GM21786 (cell line): ENCODE measurements around the gene LRMDA.

Experiments used
- ATAC-seq: cut with Tn5 transposase; IDR thresholded peaks from one replicate; pipeline ENCODE4 v1.9.1; 2021; ENCODE audit not compliant: unreplicated experiment

Gene LRMDA

DNA sequence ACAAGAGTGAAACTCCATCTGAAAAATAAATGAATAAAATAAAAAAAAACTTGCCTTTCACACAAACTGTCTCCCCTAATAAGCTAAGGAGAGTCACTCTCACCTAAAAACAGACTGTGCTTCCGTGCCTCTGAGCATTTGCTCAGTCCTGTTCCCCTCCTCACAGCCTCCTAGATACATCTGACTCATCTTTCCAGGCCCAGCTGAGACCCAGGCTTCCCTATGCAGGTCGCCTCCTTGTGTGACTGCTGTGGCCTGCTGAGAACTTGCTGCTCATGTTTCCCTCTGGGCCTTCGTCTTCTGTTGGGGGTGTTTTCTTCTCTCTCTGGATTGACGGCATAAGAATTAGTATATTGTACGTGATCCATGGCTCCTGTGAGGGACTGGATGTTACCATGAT, 777.7 kb downstream of the LRMDA start:
- no peak for ATAC-seq

DNA sequence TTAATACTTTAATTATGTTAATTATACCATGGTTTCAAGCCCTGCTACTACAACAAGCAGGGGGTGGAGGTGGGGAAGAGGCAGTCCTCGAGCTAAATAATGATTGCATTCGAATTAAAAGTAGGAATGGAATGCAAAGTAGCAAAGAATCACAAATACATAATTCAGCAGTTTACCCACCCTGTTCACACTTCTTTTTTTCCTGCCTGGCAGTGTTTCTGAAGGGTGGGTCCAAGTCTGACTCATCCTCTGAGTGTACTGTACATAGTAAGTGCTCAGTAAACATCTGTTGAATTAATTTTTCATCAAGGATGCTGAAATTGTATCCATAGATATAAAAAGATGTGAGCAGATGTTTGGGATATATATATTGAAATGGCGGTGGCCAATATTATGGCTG, 778.8 kb downstream of the LRMDA start:
- no peak for ATAC-seq

DNA sequence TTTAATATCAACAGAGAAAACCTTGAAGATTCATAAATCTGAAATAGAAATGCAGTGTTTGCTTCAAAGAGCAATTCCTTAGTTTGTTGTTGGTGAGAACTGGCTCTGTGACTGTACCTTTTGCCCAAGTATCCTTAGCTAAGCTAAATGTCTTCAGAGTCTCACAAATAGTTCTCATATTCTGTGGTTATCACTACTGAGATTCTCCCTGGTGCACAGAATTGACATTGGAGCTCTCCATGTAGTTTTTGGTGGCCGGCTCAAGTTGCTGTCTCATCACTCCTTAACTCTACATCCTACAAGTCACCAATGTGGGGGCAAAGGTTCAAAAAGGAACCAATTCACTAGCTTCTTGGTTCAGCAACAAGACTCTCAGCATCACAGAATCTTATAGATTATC, 780.3 kb downstream of the LRMDA start:
- ATAC-seq, result no peak

DNA sequence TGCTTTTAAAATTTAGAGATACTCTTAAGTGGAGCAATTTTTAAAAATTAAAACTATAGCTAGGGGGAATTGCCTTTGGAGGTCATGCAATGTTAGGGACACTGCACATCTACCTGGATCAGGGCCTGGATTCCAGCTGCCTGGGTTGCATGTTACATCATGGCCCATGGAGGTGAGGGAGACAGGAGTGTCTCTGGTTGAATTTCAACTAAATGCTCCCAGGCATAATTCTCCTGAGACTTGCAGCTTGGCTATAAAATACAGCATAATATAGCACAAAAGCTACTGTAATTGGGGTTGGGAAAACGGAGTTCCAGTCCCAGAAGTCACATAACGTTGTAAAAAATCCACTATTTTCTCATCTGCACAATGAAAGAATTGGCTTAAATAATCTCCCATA, 782.5 kb downstream of the LRMDA start:
- ATAC-seq, result no peak

DNA sequence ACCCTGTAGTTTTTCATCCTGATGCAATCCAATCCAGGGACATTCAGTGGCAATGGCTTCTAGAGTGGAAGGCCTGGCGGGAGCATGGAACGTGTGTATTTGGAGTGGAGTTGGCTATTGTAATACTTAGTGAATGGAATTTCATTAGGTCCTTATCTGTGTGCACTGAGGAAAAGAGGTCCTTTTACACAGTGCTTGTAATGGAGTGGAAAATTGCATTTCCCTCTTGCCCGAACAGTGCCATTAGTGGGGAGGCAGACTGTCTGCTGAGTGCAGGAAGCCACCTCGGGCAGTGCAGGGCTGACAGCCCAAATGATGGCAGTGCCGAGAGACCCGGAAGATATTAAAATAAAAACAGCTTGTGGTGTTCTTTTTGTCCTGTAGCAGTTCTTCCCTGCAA, 786.6 kb downstream of the LRMDA start:
- ATAC-seq, result no peak

DNA sequence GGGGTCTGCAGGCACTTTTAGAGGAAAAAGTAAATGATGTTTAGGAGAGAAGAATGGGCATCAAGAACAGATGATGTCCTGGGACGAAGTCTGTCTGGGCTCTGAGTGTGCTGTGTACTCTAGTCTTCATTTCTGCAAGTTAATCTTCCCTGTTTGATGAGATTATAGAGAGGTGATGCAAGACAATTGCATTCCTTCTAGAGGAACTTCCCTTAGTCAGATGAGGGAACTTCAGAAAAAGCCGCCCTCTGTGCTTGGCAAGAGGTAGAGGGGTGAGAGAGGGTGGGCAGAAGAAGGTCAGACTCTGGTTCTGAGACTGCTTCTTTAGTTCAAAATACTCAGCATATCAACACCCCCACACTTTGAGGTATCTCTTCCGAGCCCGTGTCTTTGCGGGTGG, 797.9 kb downstream of the LRMDA start:
- no peak for ATAC-seq

DNA sequence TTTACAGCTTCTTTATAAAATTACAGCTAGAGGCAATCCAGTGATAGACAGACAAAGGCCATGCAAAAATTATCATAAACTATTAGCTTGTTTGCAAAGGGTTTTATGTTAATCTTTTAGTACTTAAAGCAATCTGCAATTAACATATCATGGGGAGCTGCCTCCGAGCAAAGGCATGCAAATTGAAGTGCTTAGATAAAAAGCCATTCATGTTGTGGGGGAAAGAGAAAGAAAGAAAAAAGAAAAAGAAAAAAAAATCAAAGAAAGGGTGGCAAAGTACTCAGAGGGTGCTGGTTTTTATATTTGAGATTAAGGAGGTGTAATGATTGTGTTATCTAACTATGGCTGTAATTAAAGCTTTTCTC, 799.5 kb downstream of the LRMDA start:
- ATAC-seq, result no peak

DNA sequence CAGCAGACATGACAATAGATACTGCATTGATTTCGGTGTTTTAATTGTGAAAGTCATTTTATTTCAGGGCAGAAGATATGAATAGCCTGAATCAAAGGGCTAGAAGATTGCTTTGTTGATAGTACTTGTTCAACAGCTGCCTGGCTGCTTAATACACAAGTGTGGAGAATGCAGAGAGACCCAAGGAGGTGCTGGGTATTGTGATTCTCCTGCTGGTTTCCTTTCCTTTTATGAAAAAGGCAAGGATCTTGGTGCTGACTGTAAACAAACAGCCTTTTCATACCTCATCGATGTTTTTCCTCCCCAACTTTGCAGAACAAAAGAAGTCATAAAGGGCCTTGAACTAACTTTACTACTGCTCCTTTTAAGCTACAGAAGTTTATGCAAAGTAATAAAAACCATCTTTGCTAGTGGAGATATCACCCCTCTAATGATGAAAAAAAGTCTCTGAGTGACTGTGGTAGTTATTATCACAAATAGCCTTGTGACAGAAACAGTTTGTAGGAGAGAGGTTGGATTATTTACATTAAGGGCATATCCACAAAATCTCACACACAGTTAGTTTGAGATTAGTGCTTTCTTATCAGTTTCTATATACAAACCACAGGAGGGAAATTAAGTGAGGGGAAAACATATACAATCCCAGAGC, 800.0 kb downstream of the LRMDA start:
- ATAC-seq, result no peak

DNA sequence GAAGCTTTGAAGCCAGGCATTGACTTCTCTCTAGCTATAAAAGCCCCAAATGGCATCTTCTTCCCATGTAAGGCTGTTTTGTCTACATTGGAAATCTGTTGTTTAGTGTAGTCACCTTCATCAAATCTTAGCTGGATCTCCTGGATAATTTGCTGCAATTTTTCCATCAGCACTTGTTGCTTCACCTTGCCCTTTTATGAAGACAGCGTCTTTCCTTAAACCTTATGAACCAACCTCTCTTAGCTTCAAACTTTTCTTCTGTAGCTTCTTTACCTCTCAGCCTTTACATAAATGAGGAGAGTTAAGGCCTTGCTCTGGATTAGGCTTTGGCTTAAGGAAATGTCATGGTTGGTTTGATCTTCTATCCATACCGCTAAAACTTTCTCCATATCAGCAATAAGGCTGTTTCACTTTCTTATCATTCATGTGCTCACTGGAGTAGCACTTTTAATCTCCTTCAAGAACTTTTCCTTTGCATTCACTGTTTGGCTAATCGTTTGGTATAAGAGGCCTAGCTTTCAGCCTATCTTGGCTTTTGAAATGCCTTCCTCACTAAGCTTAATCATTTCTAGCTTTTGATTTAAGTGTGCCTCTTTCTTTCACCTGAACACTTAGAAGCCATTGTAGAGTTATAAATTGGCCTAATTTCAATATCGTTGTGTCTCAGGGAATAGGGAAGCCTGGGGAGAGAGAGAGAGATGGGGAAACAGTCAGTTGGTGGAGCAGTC, 803.2 kb downstream of the LRMDA start:
- ATAC-seq, result no peak

DNA sequence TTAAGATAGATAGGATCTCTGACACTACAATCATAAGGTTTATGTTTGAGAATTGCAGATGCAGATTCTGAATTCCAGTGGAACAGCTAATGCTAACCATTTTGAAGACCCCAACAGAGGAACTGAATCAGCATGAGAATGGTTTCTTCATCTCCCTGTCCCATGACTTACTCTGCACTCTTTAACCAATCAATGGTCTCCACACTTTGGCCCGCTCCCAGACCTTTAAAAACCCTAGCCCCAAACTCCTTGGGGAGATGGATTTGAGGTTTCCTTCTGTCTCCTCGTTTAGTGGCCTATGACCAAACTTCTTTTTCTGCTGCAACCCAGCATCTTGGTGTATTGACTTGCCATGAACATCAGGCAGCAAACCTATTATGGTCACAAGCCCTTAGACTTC, 804.9 kb downstream of the LRMDA start:
- ATAC-seq, result no peak

DNA sequence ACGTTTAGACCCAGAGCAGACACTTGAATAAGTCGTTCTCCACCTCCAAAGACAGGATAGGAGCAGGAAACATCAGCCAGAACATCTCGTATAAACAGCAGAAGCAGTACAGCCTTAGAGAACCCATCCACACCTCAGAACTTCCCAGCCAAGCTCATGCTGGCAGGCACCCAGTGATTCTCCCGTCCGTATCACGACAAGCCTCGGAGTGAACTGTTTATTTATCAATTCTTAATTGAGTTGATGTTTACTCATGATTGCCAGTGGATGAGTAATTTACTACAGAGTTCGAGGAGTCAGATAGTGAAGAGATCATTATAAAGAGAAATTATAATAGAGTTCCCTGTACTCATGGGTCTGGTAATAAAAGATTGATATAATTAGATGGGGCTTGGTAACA, 811.5 kb downstream of the LRMDA start:
- no peak for ATAC-seq

DNA sequence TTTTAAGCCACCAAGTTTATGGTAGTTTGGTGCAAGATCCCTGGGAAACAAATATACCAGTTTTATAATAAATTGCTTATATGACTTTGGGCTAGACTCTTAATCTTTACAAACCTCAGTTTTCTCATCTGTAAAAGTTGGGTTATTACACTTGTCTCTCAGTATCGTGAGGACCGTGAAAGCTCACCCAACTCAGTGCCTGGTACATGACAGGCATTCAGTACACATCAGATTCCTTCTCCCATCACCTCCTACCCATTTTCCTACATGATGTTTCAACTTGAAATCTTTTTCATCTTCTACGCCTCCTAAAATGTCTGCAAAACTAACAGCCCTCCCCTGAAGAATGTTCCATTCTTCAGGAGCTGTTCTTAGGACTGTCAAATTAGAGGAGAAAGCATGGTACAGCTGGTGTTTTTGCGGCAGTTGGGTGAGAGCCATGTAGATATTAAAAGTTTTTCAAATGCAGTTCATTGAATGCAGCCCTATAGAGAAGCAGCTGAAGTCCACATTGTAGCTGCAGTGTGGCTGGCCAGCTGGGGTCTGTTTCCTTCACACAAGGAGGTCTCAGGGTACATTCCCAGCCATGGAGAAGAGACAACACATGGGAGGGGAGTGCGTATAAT, 812.8 kb downstream of the LRMDA start:
- no peak for ATAC-seq

DNA sequence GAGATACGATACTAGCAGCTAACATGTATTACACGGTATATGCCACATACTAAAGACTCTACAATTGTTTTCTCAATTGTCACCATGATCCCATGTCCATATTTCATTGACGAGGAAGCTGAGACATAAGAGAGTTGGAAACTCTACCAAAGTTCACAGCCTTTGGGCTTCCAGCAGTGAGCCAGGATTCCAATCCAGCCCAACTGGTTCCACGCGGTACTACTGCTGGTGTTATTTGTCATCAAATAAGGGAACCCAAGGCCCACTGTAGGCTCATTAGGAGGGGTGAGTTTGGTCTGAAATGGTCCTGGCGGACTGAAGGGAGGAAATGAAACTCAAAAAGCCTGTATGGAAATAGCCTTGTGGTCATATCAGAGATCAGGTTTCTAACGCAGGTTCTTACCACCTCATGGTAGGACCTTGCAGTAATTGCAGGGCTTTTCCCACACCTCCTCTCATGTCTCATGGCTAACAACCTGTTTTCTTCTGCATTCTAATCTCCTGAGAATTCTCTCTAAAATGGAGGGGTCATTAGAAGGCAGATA, 814.6 kb downstream of the LRMDA start:
- ATAC-seq, result no peak

DNA sequence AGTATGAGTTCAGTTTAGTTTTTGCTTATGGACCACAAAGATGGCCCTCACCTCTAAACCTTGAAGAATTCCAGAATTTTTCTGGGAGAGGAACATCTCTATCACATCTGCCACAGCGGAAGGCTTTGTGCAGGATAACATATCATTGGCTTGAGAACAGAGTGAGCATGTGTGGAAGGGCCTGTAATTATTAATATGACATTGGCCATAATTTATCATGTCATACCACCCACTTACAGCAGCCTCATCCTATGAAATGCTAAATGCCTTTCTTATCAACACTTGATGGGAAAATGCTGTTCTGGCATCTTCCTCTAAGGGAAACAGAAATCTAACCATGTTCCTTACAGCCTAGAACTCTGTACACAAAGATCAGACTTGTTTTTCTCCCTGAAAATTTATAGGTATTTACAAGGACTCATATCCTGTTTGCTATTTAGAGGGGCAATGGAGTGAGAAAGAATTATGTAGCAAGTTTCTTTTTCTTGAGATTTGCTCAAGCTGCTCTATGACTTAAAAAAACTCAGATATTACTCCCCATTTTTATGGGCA, 817.3 kb downstream of the LRMDA start:
- no peak for ATAC-seq

DNA sequence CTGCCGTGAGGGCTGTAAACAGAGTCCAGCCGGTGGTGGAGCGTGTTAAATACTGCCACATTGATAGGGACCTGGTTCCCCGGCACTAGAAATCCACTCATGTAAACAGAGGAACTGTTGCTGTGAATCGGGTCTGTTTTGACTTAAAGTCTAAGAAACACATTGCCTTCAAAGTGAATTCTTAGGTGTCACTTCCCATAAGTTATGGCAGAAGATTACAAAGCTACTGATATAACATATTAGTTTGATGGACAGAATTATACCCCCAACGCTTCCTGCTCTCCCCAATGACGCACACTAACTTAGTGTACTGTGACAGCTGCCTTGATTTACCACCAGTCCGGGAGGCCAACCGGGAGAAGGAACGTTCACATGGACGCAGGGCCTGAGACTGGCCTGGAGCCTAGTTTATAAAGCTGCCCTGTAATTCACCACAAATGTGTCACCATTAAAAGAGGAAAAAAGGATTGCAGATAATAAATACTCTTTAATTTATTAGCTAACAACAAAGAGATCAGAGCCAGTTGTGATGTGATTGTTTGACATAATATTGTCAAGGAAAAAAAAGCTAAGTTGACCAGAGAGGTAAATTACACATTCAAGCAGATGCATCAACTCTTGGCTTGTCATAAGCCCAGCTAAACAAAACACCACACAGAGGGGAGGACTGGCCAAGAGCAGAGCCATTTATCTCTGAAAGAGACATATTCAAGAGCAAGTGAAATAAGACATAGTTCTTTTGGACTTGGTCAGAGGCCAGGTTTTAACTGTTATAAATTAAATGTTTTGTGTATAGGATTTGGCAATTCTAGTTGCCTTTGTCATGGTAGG, 820.6 kb downstream of the LRMDA start:
- ATAC-seq, result no peak

DNA sequence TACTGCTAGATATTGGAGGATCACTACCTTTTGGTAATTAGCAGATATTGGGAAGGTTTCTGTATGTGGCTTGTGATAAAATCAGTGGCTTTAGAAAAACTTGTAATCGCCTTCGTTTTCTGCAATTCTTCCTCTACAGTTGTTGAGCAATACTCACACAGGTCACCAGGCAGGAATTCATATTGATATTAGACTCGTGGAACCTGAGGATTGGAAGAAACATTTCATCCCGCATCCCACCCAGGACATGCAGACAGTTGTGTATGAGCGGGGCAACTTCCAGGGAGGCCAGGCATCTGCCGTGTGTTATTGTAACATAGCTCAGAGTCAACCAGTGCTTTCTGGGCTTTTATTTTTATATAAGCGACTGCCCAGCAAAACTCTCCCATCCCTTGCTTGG, 821.3 kb downstream of the LRMDA start:
- no peak for ATAC-seq

DNA sequence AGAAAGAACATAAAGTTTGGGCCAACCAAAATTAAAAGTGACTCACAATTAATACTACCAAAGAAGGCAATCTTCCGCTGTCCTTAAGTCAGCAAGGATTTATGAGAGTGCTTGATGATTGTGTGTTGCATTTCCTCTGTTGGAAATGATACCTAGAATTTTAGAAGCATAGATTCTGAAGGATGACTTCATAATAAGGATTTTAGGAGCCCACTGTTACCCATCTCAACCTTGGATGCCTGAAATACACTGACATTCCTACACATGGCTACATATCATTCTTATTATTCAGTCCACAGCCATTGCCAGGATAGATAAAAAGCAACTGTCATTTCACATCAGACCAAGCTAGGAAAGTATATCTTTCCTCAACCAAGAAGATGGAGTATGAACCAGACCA, 823.8 kb downstream of the LRMDA start:
- no peak for ATAC-seq

DNA sequence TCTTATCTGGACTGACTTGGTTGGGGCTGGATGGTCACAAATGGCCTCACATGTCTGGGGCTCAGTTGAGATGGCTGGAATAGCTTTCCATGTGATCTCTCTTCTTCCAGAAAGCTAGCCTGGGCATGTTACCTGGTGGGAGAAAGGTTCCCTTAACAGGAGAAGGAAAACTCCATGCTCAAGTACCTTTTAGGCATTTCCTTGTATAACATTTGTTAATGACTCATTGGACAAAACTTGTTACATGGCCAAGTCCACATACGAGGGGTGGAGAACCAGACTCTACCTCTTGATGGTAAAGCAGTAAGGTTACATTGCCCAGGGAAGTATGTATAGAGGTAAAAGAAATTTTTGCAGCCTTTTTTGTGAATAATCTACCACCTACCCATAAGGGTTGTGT, 826.4 kb downstream of the LRMDA start:
- ATAC-seq, result no peak

DNA sequence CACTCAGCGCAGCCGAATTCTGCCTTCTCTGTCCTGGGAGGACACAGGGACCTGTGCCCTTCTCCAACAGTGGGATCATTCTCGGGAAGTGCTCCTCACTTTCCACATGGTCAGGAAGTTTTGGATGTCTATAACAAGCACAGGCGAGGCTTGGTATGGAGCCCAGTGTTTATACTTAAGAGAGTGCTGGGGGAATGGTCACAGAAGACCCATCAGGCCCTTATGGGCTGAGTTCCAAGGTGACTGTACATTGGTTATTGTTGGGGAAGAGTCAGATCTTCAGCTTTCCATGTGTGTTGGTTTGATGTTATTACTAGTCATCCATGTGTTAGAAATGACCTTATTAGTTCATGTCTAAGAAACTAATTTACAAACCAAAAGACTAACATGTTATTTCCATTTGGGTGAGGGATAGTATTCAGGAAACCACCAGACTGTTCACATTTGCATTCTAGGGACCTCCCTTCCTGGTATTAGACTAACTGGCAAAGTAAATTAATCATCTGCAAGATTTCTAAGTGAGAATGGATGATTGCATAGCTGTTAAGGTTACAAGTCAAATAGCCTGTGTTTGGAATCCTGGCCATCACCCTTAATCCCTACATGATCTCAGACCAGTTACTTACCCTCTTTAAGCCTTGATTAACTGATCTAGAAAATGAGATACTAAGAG, 834.2 kb downstream of the LRMDA start:
- no peak for ATAC-seq

DNA sequence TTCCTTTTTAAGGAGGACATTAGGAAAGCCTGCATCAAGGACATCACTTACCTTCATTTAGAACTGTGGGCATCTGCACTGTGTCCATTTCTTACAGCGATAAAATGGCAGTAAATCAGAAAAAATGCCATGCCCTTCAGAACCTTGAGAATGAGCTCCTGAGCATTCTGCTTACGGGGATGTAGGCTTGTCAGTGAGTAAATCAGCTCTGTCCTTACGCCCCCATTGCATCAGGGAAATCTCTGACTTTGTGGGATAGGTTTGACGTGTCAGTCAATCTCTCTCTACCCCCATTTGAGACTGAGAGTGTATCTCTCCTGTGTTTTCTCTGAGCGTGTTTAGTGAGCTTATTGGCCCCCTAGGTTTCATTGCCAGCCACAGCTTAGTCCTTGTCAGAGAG, 837.1 kb downstream of the LRMDA start:
- ATAC-seq, result no peak

DNA sequence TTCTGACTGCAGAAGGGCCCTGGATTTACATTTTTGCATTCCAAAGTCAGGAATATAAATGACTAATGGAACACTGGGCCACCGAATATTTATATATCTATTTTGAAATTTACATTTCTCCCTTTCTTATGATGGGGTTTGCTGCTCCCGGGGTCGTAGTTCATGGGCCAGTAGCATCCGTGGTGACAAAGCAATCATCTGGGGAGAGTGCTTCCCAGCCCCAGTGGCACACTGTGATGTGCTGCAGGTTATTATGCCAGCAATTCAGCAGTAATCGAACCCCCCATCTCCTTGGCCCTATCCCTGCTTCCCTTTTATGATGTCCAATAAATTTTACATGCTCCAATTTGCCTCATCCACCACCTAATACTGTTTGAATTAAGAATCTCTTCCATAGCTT, 837.5 kb downstream of the LRMDA start:
- ATAC-seq, result no peak
